Measurements from ENCODE around the gene OR2M7.
"Not testable (repeated sequence)": the region's sequence is repeated elsewhere in the genome, so short reads cannot be mapped to it uniquely, and the experiment has no call there.

OR2M7 gene

GRCh38 chr1:248348475-248348874 lies 24.1 kb upstream of the OR2M7 start, which contains the start of gene OR14C36:
Gene OR14C36, plus strand, starts transcription at chr1:248348775. Its CDS starts 0 bp downstream, at chr1:248348775.
- DNase-seq (ENCODE audit: extremely low spot score) = no peak
- ChIA-PET POLR2A (no interaction called here), CTCF (no interaction called here)
- no peak for TF ChIP-seq CTCF (IDR thresholded peaks at IDR 0.05; ENCODE audit: control extremely low read depth, extremely low read depth, low read depth, missing control alignments)

- ChIA-PET CTCF (interaction anchor here (1.2 to 1.4 kb wide), 2 partner anchors 8 to 11 kb away, joined by 3 to 5 read pairs; no protein-coding TSS in a partner anchor), POLR2A (no interaction called here)
- no peak for DNase-seq (ENCODE audit: extremely low spot score)
- no peak for TF ChIP-seq CTCF (IDR thresholded peaks at IDR 0.05; ENCODE audit: control extremely low read depth, extremely low read depth, low read depth, missing control alignments)
Observed at GRCh38 chr1:248343451-248343850, 19.1 kb upstream of the OR2M7 start.

- POLR2A ChIA-PET = no interaction called here
- DNase-seq (ENCODE audit: extremely low spot score) = no peak
Observed at GRCh38 chr1:248316796-248317195, 7.6 kb downstream of the OR2M7 start.

GRCh38 chr1:248306740-248307139 lies 17.6 kb downstream of the OR2M7 start:
- CTCF ChIA-PET; POLR2A ChIA-PET; DNase-seq (ENCODE audit: extremely low spot score): not testable (repeated sequence)

More at GRCh38 chr1:248316796-248317195, 7.6 kb downstream of the OR2M7 start:
- CTCF ChIA-PET = no interaction called here
- no peak for TF ChIP-seq CTCF (IDR thresholded peaks at IDR 0.05; ENCODE audit: control extremely low read depth, extremely low read depth, low read depth, missing control alignments)

- TF ChIP-seq CTCF (IDR thresholded peaks at IDR 0.05; ENCODE audit: control extremely low read depth, extremely low read depth, low read depth, missing control alignments) = no peak
- ChIA-PET POLR2A (no interaction called here), CTCF (no interaction called here)
- no peak for DNase-seq (ENCODE audit: extremely low spot score)
Observed at GRCh38 chr1:248306103-248306502, 18.3 kb downstream of the OR2M7 start.

- CTCF ChIA-PET; POLR2A ChIA-PET; DNase-seq (ENCODE audit: extremely low spot score): not testable (repeated sequence)
Observed at GRCh38 chr1:248305672-248306071, 18.7 kb downstream of the OR2M7 start.

GRCh38 chr1:248303324-248303723 lies 21.0 kb downstream of the OR2M7 start, which contains the start of gene OR2T12:
Gene OR2T12, minus strand, starts transcription at chr1:248303424. Its CDS starts 7,846 bp downstream, at chr1:248295578.
- ChIA-PET CTCF (no interaction called here), POLR2A (no interaction called here)
- no peak for TF ChIP-seq CTCF (IDR thresholded peaks at IDR 0.05; ENCODE audit: control extremely low read depth, extremely low read depth, low read depth, missing control alignments)
- no peak for DNase-seq (ENCODE audit: extremely low spot score)

GRCh38 chr1:248288391-248288790 lies 36.0 kb downstream of the OR2M7 start:
- POLR2A ChIA-PET = no interaction called here
- DNase-seq (ENCODE audit: extremely low spot score) = no peak
- CTCF ChIA-PET = no interaction called here
- no peak for TF ChIP-seq CTCF (IDR thresholded peaks at IDR 0.05; ENCODE audit: control extremely low read depth, extremely low read depth, low read depth, missing control alignments)

All from GM10248 (cell line).